ENCODE data around the gene UBE2L6.
A peak's percentile ranks its signal among the peaks of the same experiment; 100 is the strongest.

The UBE2L6 gene

DNA sequence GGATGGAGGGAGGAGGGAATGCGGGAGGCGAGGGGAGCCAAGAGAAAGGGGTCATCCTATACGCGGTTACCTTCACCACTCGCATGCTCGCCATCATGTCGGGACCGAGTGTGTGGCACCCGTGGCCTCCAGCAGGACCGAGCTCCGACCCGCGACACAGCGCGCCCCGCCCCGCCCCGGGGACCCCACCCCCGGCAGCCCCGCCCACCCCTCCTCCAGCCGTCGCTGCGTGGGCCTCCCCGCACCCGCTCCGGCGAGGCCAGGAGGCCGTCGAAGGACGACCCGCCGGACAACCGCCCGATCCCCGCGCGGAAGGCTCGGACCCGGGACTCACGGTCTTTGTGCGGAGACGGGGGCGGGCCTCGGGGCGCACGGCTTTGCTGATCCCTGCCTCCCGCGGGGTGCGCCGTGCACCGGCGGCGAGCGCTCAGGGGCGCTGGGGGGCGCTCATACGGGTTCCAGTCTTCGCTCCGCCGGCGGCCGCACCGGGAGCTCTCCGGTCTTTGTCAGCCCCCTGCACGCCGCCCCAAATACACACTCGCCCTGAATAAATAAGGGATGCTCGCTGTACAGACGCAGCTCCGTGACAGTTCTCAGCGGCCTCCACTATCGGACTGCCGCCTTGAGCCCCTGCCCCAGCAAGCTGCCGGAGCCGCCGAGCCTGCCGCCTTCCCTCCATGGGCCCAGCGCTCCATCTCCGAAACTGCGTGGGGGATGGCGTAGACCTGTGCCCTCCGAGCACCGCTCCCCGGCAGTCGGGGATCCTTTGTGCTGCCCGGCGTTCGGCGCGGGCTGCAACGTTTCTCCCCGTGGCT, at the start of gene UBE2L6:
Gene UBE2L6 (minus strand): TSS at position 158 of the 815 bp plus-strand sequence. CDS start 61 bp downstream, at position 97.
- no peak for DNase-seq (ENCODE audit: low read depth)

GRCh38 chr11:57616595-57616994, 49.1 kb upstream of the UBE2L6 start:
- no peak for DNase-seq (ENCODE audit: low read depth)

GRCh38 chr11:57615308-57615707, 47.8 kb upstream of the UBE2L6 start:
- DNase-seq (ENCODE audit: low read depth): no peak

- DNase-seq (ENCODE audit: low read depth): no peak
These were observed 46.8 kb upstream of the UBE2L6 start for GRCh38 chr11:57614234-57614772.

DNA sequence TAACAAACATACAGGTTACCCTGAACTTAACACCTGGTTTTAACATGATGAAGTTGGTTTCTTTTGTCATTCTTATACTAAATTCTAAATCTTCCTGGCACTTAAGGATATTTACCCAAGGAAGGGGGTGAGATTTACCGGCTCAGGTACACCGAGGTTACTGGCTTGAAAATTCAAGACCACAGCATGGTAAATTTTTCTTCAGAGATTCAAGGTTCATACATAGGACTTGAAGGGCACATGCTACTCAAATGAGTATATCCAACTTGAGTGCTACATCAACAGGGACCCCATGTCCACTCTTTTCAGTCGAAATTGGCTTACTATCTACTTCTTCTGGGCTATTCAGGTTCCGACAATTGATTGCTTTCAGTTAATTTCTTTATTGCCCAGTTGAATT, 42.7 kb upstream of the UBE2L6 start:
- DNase-seq (ENCODE audit: low read depth): no peak

- no peak for DNase-seq (ENCODE audit: low read depth)
These were observed 37.6 kb upstream of the UBE2L6 start for GRCh38 chr11:57605028-57605420.

- DNase-seq (ENCODE audit: low read depth): no peak
These were observed 37.0 kb upstream of the UBE2L6 start for GRCh38 chr11:57604296-57605027.

- no peak for DNase-seq (ENCODE audit: low read depth)
These were observed 33.8 kb upstream of the UBE2L6 start for GRCh38 chr11:57601297-57601696.

- no peak for DNase-seq (ENCODE audit: low read depth)
These were observed 31.9 kb upstream of the UBE2L6 start for GRCh38 chr11:57599381-57599780.

GRCh38 chr11:57598831-57599155, 31.3 kb upstream of the UBE2L6 start:
- DNase-seq (ENCODE audit: low read depth): no peak

- peak; percentile 65 for DNase-seq (ENCODE audit: low read depth)
These were observed 30.7 kb upstream of the UBE2L6 start for GRCh38 chr11:57597916-57598830.

DNA sequence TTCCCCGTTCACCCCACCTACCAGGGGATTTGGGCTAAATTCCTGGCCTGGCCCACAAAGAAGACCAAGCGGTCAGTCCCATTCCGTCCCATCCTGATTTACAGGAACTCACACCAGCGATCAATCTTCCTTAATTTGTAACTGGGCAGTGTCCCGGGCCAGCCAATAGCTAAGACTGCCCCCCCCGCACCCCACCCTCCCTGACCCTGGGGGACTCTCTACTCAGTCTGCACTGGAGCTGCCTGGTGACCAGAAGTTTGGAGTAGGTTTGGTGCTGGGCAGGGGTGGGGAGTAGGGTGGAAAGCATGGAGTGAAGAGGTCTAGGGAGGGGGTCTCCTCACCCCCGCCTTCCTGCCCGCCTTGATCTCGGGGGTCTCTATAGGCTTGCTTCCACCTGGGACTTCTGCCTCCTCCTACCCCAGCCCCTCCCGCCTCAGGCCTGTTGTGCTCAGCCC, 30.0 kb upstream of the UBE2L6 start, which contains the start of gene SERPING1:
Gene SERPING1 (plus strand): TSS at position 225 of the 455 bp plus-strand sequence. CDS start 586 bp downstream, outside the sequence.
- peak; percentile 31 for DNase-seq (ENCODE audit: low read depth)

DNA sequence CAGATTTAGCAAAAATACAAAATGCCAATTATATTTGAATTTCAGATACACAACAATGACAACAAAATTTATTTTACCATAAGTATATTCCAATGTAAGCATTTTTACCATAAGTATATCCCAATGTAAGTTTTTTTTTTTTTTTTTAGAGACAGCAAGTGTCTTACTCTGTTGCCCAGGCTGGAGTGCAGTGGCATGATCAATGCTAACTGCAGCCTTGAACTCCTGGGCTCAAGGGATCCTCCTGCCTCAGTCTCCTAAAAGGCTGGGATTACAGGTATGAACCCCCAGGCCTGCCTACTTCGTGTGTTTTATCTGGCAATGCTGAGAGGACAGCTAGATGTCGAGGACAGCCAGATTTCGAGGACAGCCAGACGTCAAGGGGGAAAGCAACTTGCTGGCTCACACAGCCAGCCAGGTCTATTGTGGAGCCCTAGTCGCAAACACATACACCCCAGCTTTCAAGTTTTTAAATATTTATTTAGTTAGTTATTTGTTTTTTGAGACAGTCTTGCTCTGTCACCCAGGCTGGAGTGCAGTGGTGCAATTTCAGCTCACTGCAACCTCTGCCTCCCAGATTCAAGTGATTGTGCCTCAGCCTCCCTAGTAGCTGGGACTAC, 28.9 kb upstream of the UBE2L6 start:
- DNase-seq (ENCODE audit: low read depth): no peak

GRCh38 chr11:57588046-57588710, 20.7 kb upstream of the UBE2L6 start:
- DNase-seq (ENCODE audit: low read depth): no peak

DNA sequence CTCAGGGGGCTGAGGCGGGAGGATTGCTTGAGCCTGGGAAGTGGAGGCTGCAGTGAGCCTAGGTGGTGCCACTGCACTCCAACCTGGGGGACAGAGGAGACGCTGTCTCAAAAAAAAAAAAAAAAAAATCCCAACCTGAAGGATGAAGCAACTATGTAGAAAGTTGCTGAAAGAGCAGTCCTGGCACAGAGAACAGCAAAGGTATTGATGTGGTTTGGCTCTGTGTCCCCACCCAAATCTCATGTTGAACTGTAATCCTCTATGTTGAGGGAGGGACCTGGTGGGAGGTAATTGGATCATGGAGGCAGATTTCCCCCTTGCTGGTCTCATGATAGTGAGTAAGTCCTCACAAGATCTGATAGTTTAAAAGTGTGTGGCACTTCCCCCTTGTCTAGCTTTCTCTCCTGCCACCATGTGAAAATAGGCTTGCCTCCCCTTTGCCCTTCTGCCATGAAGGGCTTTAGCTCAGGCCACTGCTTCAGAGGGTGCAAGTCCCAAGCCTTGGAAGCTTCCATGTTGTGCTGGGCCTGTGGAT, 19.3 kb upstream of the UBE2L6 start:
- DNase-seq (ENCODE audit: low read depth): no peak

- no peak for DNase-seq (ENCODE audit: low read depth)
These were observed 17.8 kb upstream of the UBE2L6 start for GRCh38 chr11:57585301-57585700.

DNA sequence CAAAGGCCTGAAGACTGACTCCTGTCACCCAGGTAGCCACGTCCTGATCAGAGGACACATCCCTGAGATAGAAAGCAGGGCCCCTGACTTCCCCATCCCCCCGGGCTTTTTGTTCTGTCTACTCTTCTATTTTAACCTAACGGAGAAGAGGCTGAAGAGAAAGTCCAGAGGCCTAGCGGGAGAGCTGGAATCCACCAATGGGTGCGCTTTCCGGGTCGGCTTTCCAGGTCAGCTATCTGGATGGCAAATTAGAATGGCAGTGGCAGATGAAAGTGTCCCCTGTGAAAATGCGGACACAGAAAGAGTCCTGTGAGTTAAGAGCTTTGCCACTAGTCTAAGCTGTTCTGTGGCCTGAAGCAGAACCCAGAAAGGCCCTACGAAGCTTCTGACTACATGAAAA, 16.9 kb upstream of the UBE2L6 start:
- no peak for DNase-seq (ENCODE audit: low read depth)

DNA sequence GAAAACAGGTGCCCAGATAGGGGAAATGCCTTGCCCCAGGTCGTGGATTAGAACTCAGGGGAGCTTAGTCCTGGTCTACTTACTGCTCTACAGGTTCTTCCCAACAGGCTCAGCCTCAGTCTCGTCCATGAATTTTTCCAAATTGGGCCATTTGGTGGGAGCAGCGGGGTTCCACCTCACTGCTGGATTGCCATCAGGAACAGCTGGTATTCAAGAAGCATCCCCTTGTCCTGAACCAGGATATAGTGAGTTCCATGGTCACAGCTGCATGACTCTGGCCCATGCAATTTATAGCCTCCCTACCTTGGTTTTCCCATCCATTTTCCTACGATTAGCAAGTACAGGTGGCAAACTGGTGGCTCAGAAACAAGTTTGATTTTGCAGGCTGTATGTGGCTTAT, 6.6 kb upstream of the UBE2L6 start:
- DNase-seq (ENCODE audit: low read depth): no peak

DNA sequence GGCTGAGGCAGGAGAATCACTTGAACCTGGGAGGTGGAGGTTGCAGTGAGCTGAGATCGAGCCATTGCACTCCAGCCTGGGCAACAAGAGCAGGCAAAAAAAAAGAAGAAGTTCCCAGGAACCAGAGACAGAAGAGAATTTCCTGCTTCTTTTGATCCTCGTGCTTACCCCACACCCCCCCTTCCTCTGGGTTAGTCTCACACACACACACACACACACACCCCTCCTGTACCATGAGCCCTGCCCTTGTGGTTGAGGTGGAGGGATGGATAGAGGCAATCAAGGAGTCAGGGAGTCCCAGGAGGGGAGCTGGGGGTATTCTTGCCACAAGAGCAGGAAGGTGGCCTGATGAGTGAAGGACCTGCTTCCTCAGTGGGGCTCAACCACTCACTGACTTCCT, 4.1 kb upstream of the UBE2L6 start:
- DNase-seq (ENCODE audit: low read depth): no peak

DNA sequence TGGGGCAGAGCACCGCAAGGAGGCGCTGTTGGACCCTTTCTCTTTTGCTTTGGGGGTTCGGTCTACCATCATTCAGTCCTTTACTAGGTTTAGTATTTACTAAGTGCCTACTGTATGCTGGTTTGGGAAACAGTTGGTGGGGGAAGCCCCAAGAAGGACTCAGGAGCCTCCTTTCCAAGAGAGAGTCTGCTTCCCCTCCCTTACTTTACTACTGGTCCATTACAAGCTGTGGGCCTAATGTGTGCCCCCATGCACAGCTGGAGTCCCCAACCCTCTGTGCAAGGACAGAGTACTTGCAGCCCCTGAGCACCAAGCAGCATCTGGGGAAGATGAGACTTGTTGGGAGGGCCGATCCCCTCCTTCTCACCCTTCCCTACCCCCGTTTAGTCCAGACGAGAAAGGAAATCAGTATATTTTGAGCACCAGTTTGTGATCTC, 876 bp upstream of the UBE2L6 start:
- DNase-seq (ENCODE audit: low read depth): peak; percentile 62
